Stimulated activated CD4-positive, alpha-beta T cell treated with anti-CD3 and anti-CD28 coated beads, Interleukin-4, amount 100 ng/mL, for 48 hours (primary cell): ENCODE measurements around the gene PREX1.
"Not testable (repeated sequence)": the region's sequence is repeated elsewhere in the genome, so short reads cannot be mapped to it uniquely, and the experiment has no call there.

Source experiments
- DNase-seq, 2 donors: peaks; one replicate each; pipeline ENCODE4 v3.0.0-alpha.2; 2020; ENCODE audit warnings: low read depth in 2 of 2

PREX1 gene

GRCh38 chr20:48847498-48848205 lies 19.9 kb upstream of the PREX1 start:
- DNase-seq, result no peak

GRCh38 chr20:48846516-48847492 lies 19.0 kb upstream of the PREX1 start:
- peak; percentile 39 to 60 for DNase-seq

- no peak for DNase-seq
These were observed 18.0 kb upstream of the PREX1 start for GRCh38 chr20:48845721-48846306.

- no peak for DNase-seq
These were observed 17.2 kb upstream of the PREX1 start for GRCh38 chr20:48844996-48845395.

GRCh38 chr20:48843896-48844295 lies 16.1 kb upstream of the PREX1 start:
- DNase-seq, result not testable (repeated sequence)

- no peak for DNase-seq
These were observed 15.4 kb upstream of the PREX1 start for GRCh38 chr20:48843057-48843806.

- no peak for DNase-seq
These were observed 14.2 kb upstream of the PREX1 start for GRCh38 chr20:48841875-48842529.

GRCh38 chr20:48841196-48841874 lies 13.5 kb upstream of the PREX1 start:
- DNase-seq, result no peak

- no peak for DNase-seq
These were observed 11.5 kb upstream of the PREX1 start for GRCh38 chr20:48839154-48839917.

GRCh38 chr20:48837014-48837413 lies 9.2 kb upstream of the PREX1 start:
- DNase-seq, result no peak

GRCh38 chr20:48835390-48835789 lies 7.6 kb upstream of the PREX1 start:
- no peak for DNase-seq

- DNase-seq, result no peak
These were observed 6.5 kb upstream of the PREX1 start for GRCh38 chr20:48834278-48834677.

- DNase-seq, result no peak
These were observed 4.6 kb upstream of the PREX1 start for GRCh38 chr20:48832405-48832730.

GRCh38 chr20:48831718-48832404 lies 4.1 kb upstream of the PREX1 start:
- no peak for DNase-seq

- DNase-seq, result no peak
These were observed 3.1 kb upstream of the PREX1 start for GRCh38 chr20:48830826-48831318.

GRCh38 chr20:48829940-48830339 lies 2.1 kb upstream of the PREX1 start:
- no peak for DNase-seq

- no peak for DNase-seq
These were observed 1.1 kb upstream of the PREX1 start for GRCh38 chr20:48828734-48829460.
